GM19468 (cell line): Measurements from ENCODE around the gene SPPL3.
"Not testable (repeated sequence)": the region's sequence is repeated elsewhere in the genome, so short reads cannot be mapped to it uniquely, and the experiment has no call there.

Experiments
- ATAC-seq: cut with Tn5 transposase; IDR thresholded peaks from one replicate; pipeline ENCODE4 v1.9.1; 2021; ENCODE audit warnings: mild to moderate bottlenecking, moderate library complexity, moderate number of reproducible peaks; ENCODE audit not compliant: unreplicated experiment; ENCODE audit errors: extremely low read depth

SPPL3 gene

GRCh38 chr12:120797677-120798642, 106.2 kb downstream of the SPPL3 start:
- ATAC-seq, result no peak

DNA sequence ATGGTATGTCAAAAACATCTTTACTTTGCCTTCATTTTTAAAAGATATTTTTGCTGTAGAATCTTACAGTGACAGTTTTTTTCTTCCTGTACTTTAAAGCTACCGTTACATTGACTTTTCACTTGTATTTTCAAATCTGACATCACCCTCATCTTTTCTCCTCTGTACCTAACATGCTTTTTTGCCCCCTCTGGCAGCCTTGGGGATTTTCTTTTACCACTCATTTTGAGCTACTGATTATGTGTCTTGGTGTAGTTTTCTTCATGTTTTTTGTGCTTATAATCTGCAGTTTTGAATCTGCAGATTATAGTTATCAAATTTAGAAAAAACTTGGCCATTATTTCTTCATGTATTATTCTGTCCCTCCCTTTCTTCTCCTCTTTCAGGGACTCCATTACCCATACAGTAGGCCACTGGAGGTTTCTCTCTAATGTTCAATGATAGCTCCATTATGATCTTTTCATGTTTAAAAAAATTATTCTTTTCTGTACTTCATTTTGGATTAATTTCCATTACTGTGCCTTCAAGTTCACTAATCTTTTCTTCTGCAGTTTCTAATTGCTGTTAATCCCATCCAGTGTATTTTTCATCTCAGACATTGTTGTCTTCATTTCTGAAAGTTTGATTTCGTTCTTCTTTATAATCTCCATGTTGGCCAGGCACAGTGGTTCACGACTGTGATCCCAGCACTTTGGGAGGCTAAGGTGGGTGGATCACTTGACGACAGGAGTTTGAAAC, 108.5 kb downstream of the SPPL3 start:
- ATAC-seq, result no peak

DNA sequence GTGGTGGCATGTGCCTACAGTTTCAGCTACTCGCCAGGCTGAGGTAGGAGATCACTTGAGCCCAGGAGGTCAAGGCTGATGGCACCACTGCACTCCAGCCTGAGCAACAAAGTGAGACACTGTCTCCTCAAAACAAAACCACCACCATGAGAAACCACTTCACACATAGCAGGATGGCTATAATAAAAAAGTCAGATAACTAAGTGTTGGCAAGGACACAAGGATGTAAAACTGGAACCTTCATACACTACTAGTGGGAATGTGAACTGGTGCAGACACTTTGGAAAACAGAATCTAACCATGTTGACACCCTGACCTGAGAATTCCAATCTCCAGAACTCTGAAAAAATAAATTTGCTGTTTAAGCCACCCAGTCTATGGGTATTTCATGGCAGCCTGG, 110.8 kb downstream of the SPPL3 start:
- ATAC-seq, result no peak

DNA sequence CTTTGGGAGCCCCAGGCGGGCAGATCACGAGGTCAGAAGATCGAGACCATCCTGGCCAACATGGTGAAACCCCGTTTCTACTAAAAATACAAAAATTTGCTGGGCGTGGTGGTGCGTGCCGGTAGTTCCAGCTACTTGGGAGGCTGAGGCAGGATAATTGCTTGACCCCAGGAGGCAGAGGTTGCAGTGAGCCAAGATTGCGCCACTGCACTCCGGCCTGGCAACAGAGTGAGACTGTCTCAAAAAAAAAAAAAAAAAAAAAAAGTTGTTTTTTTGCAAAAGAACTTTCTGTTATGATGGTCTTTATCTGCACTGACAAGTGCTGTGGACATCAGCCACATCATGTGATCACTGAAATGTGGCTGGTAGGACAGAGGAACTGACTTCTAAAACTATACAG, 111.7 kb downstream of the SPPL3 start:
- not testable (repeated sequence) for ATAC-seq

GRCh38 chr12:120791669-120792176, 112.4 kb downstream of the SPPL3 start:
- no peak for ATAC-seq

DNA sequence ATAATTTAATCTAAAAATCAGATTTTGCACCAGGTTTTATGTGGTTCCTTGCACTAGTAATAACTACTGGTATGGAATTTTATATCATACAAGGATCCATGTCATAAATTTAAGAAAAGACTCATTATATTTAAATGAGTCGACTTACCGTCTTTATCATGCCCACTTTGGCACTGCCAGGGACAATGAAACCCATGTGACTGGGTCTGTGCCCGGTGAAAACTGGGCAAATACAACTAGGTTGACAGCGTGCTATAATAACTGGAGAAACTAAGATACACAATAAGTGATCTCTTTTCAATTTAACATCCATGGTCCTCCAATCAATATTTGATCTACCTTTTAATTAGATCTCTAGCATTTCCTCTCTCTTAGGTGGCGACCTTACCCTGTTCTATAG, 114.0 kb downstream of the SPPL3 start:
- no peak for ATAC-seq

GRCh38 chr12:120787889-120788288, 116.3 kb downstream of the SPPL3 start:
- no peak for ATAC-seq

DNA sequence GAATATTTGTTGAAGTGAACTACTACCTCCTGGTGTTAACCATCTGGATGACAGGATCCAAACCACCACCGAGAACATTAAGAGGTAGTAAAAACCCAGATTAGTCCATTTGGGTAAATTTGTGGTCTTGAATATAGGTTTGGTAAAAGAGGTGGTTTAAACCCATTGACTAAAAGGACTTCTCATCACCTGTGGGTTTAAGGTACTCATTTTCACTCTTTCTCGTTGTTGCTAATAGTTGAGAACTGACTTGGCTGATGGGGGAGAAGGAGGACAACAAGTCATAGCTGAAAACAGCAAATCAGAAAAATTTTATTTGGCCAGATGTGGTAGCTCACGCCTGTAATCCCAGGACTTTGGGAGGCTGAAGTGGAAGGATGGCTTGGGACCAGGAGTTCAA, 119.4 kb downstream of the SPPL3 start:
- no peak for ATAC-seq

DNA sequence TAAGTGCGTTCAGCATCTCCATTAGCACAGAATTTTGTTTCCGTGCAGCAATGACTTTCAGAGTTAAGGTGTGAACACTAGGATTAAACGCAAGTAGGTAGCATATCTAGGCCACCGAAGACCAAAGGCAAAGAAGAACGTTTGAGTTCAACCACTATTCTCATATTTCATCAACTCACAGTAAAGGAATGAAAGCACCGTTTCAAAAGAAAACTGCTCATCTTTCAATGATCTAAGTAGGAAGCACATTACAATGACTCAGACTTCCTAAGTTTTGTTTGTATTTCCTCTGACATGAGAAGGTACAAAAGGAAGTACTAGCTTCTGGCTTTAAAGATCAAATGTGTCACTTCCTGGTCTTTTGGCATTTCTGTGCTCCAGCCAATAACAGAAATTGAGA, 121.0 kb downstream of the SPPL3 start:
- ATAC-seq, result no peak

DNA sequence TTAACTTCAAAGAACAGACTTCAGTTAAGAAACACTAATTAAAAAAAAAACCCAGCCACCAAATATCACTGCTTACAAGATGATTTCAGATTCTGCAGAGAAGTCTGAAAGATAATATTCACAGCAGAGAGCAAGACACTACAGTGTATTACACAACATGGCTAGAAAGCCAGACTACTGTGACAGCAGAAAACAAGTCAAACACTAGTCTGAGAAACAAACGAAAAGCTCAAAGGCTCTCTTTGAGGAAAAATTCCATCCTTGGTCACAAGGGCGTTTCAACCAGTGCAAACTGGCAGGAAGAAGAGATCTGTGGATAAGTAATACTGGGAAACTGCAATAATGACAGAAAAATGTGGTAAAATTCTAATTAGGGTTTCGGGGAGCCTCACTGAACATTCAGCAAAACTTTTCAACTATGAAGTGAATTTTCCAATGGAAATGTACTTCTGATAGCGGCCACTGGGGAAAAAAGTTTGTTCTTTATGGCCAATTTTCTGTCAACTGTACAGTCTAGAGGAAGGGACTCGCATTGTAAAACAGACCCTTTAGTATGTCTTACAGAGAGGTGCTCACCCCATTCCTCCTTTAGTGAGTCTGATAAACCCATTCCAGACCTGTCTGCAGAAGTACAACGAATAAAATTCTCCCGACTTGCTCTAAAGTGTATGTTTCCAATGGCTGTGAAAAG, 128.2 kb downstream of the SPPL3 start:
- no peak for ATAC-seq

- ATAC-seq, result no peak
Observed at GRCh38 chr12:120774169-120774916, 129.8 kb downstream of the SPPL3 start.

GRCh38 chr12:120771097-120771496, 133.1 kb downstream of the SPPL3 start:
- ATAC-seq, result no peak

GRCh38 chr12:120767071-120768024, 136.8 kb downstream of the SPPL3 start:
- ATAC-seq, result no peak

DNA sequence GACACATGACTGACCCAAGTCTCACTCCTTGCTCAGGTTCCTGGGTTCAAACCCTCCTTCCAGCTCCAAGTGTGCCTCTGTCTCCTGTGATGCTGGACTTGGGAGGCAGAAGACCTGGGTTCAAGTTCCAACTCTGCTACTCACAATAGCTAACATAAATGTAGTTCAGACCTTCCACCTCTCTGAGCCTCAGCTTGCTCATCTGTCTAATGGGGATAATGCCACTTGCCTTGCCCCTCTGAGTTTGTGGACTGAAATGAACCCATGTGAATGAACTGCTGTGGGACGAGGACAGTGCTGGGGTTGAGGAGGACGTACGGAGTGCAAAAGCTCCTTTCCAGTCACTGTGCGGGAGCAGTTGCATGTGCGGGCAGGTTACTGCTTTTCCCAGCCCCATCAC, 137.6 kb downstream of the SPPL3 start:
- ATAC-seq, result no peak

GRCh38 chr12:120764816-120765215, 139.3 kb downstream of the SPPL3 start:
- no peak for ATAC-seq

- ATAC-seq, result no peak
Observed at GRCh38 chr12:120763250-120763649, 140.9 kb downstream of the SPPL3 start.

DNA sequence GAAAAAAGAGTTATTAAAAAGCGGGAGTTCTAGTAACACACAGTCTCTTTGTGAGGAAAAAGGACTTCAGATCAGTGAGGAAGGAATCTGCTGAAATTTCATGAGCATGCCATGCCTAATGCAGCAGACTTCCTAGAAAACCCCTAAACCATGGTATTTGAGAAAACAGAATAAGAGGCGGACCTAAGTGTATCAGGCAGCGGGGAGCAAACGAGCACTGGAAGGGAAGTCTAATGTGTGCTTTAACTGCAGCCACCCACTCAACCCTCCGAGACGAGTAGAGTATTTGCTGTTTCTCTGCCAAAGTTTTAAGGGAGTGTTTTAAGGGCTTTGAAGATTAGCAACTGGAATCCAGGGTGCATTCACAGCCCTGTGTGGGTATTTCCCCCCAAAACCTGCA, 142.1 kb downstream of the SPPL3 start:
- no peak for ATAC-seq

DNA sequence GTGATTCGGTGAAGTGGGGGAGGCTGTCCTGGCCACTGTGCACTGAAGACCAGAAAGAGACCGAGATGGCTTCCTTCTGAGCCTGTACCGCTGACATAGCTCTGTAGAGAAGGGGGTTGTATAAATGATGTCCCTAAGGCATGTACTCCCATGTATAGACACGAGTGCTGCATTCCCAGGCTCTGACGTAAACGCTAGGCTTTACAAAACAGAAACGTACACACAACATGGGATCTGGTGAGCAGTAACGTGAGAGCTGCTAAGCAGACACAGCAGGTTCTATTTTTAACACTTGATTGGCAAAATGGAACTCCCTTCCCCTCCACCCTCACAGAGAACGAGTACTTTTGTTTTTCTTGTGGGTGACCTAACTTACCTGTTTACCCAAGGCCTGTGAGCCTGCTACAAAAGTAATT, 142.6 kb downstream of the SPPL3 start:
- ATAC-seq, result no peak
